NCI-H2171 treated with DMSO at 0.1 percent for 48 hours (cell line): ENCODE results near the gene ASTN2.
"Not testable (repeated sequence)": the region's sequence is repeated elsewhere in the genome, so short reads cannot be mapped to it uniquely, and the experiment has no call there.

Source experiments
- DNase-seq: peaks from one replicate; lab custom pipeline; 2025; lab: John Stamatoyannopoulos, UW

The ASTN2 gene

GRCh38 chr9:116479056-116479544 lies 935.8 kb downstream of the ASTN2 start:
- DNase-seq: no peak

GRCh38 chr9:116477584-116478141 lies 937.2 kb downstream of the ASTN2 start:
- DNase-seq: no peak

GRCh38 chr9:116476935-116477381 lies 937.9 kb downstream of the ASTN2 start:
- no peak for DNase-seq

GRCh38 chr9:116476002-116476401 lies 938.9 kb downstream of the ASTN2 start:
- no peak for DNase-seq

GRCh38 chr9:116475201-116475600 lies 939.7 kb downstream of the ASTN2 start:
- DNase-seq: no peak

GRCh38 chr9:116471944-116472506 lies 942.8 kb downstream of the ASTN2 start:
- DNase-seq: no peak

GRCh38 chr9:116471093-116471906 lies 943.6 kb downstream of the ASTN2 start:
- DNase-seq: no peak

- DNase-seq: no peak
Observed at GRCh38 chr9:116468793-116469527, 945.9 kb downstream of the ASTN2 start.

GRCh38 chr9:116468369-116468768 lies 946.5 kb downstream of the ASTN2 start:
- DNase-seq: no peak

GRCh38 chr9:116467740-116468351 lies 947.0 kb downstream of the ASTN2 start:
- DNase-seq: no peak

- DNase-seq: no peak
Observed at GRCh38 chr9:116466271-116467235, 948.3 kb downstream of the ASTN2 start.

- DNase-seq: no peak
Observed at GRCh38 chr9:116465576-116466270, 949.1 kb downstream of the ASTN2 start.

- no peak for DNase-seq
Observed at GRCh38 chr9:116464987-116465571, 949.8 kb downstream of the ASTN2 start.

GRCh38 chr9:116464423-116464822 lies 950.4 kb downstream of the ASTN2 start:
- DNase-seq: no peak

- no peak for DNase-seq
Observed at GRCh38 chr9:116461632-116462031, 953.2 kb downstream of the ASTN2 start.

GRCh38 chr9:116460026-116460425 lies 954.8 kb downstream of the ASTN2 start:
- DNase-seq: no peak

- no peak for DNase-seq
Observed at GRCh38 chr9:116459576-116459975, 955.3 kb downstream of the ASTN2 start.

GRCh38 chr9:116456490-116457088 lies 958.3 kb downstream of the ASTN2 start:
- DNase-seq: no peak

GRCh38 chr9:116454539-116454938 lies 960.3 kb downstream of the ASTN2 start:
- DNase-seq: not testable (repeated sequence)
